NB4 (cell line): ENCODE results near the gene PTPRD.

Experiments used
- POLR2A ChIP-seq: IDR thresholded peaks from 2 replicates; pipeline ENCODE4 v1.6.1; 2011; ENCODE audit warnings: mild to moderate bottlenecking; ENCODE audit not compliant: insufficient read length; ENCODE audit errors: extremely low read depth
- TF ChIP-seq, protein P1 (sequence below): IDR thresholded peaks from one replicate; pipeline ENCODE4 v1.5.1; 2012; ENCODE audit warnings: low read depth, low read length

GRCh38 chr9:10000669-10001068 lies 612.1 kb downstream of the PTPRD start:
- TF ChIP-seq, protein P1, sequence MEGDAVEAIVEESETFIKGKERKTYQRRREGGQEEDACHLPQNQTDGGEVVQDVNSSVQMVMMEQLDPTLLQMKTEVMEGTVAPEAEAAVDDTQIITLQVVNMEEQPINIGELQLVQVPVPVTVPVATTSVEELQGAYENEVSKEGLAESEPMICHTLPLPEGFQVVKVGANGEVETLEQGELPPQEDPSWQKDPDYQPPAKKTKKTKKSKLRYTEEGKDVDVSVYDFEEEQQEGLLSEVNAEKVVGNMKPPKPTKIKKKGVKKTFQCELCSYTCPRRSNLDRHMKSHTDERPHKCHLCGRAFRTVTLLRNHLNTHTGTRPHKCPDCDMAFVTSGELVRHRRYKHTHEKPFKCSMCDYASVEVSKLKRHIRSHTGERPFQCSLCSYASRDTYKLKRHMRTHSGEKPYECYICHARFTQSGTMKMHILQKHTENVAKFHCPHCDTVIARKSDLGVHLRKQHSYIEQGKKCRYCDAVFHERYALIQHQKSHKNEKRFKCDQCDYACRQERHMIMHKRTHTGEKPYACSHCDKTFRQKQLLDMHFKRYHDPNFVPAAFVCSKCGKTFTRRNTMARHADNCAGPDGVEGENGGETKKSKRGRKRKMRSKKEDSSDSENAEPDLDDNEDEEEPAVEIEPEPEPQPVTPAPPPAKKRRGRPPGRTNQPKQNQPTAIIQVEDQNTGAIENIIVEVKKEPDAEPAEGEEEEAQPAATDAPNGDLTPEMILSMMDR = no peak
- no peak for TF ChIP-seq POLR2A
